ENCODE data around the gene NCR2. TPM values are rescaled to one million over a fixed set of nuclear protein-coding genes. Genes with fewer than 3 reads are reported as not detected.

NCR2 gene
- total RNA-seq, 1 experiment from 2014 or later = not detected

Other genes starting within 250 kb of the NCR2 start
- gene TREML1, start 181.3 kb upstream of the NCR2 start, total RNA-seq (2021; ENCODE audit: unreplicated experiment) = not detected
- not detected for gene TREM2, start 172.5 kb upstream of the NCR2 start, total RNA-seq (2021; ENCODE audit: unreplicated experiment)
- not detected for gene TREML2, start 134.5 kb upstream of the NCR2 start, total RNA-seq (2021; ENCODE audit: unreplicated experiment)
- gene TREML4, start 107.3 kb upstream of the NCR2 start, total RNA-seq (2021; ENCODE audit: unreplicated experiment) = not detected
- 0.22 TPM for gene TREM1, start 48.9 kb upstream of the NCR2 start, total RNA-seq (2021; ENCODE audit: unreplicated experiment)
- gene FOXP4, start 210.8 kb downstream of the NCR2 start, total RNA-seq (2021; ENCODE audit: unreplicated experiment) = 32.3 TPM